Occipital lobe (tissue), 3 donors: ENCODE data around the gene USP14. TPM values are rescaled to one million over a fixed set of nuclear protein-coding genes. Genes with fewer than 3 reads are reported as not detected.

Experiments used
- DNase-seq: peaks from one replicate; lab custom pipeline; 2025; lab: John Stamatoyannopoulos, UW
- small RNA-seq: library from RNA; depleted of rRNA; stranded (forward); fragments of <200 nt; gene quantifications from one replicate; pipeline ENCODE3, GENCODE V24; 2014
- total RNA-seq: library from RNA; depleted of rRNA; stranded (reverse); fragments of >200 nt; gene quantifications from one replicate; pipeline ENCODE4 v1.2.3, GENCODE V29; 2014

The USP14 gene
- total RNA-seq, 1 donor from 2014 or later, result 29.5 TPM

DNA sequence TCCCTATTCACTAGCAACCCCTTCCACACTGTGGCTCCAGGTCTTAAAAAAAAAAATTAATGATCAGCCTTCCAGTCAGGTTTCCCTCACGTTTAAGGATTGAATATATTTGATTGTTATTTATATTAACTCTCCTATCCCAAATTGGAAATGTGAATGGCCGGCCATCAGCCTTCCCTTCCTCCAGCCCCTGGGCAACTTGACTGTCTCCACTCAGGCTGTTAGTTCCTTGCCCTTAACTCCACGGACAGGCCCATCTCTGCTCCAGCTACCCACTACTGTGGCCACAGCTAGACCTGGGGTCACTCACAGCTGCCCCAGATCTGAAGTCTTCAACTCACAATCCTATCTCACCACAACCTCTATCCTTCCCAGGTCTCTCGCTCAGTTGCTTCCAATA is 69.5 kb downstream of the USP14 start:
- no peak for DNase-seq

DNA sequence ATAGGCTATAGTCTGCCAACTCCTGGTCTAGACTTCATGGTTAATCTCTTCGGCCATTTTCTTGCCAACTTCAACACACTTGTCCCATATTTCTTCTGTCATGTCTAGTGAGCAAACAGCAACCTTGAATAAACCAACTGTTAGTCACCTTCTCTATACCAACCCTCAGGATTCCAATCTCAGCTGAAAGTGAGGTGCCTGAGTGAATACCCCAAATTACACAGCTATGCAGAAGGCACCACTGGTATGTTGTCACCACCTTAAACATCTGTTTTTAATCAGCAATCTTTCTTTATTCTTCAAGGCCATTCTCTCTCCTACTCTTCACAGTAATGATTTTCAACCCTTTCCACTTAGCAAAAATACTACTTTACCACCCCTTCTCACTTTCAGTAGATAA is 70.2 kb downstream of the USP14 start:
- no peak for DNase-seq

DNA sequence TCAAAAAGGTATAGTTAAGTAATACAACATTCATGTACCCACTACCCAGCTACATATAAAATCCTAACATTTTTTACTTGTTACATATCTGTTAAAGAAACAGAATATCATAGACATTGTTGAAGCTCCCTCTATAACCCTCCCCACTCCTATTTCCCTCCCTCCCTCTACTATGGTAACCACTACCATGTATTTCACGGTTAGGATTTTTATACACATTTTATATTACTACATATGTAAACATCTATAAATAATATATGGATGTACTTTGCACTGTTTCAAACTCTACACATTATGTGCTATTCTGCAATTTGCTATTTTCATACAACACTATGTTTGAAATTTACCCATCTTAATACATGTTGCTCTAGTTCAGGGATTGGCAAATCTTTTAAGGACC is 73.2 kb downstream of the USP14 start:
- no peak for DNase-seq

DNA sequence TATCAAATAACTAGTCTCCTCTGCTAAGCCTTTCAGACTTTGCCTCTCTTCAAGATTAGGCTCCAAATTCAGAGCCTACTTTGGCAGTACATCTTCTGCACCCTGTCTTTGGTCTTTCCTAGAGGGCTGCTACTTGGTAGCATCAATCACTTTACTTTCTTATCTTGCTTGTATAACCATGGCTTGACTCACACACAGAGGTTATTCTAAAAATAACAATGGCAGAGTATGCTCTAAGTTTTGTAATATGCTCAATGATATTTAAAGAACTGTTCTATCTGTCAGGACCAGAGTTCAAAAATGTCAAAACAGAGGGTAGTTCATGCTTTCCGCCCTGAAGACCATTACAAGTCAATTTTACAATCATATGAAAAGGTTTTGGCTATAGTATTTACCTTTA is 81.8 kb downstream of the USP14 start:
- no peak for DNase-seq

DNA sequence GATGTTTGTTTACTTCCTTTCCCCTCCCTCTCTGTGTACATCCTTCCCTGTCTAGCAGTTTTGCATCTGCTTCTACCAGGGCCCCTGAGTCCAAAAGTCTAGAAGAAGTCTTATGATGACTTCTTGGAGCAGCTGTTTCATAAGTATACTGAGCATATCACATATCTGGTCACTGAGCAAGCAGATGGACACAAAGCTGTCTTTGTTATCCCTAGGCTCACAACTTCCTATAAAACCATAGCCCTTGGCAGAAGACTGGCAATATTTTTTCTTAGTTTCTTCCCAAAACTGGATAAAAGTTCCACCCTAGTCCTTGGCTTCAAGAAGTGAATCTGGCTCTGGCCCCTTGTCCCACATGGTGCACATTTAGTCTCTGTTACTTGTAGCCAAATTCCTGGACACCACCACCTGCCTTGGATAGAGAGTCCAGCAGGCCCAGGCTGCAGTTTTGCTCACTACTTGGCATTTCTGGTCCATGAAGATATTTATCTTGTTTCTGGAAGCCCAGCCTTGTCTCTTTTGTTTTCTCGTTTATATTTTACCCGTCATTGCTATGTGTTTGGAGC is 87.0 kb downstream of the USP14 start:
- DNase-seq, result no peak

DNA sequence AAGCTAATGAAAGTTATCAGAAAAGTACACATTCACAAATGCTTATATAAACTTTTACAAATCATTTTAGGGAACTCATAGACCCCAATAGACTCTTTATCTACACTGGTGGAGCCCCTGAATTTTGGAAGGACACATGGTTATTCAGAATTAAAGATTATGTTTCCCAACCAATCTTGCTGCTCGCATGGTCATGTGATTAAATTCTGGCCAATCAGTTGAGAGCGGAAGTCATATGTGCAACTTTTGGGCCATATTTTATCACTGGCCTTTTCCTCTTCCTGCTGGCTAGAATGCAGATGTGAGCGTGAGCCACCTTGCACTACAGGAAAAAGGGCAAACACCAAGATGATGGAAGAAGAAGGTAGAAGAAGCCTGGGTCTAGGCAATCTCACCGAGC is 89.7 kb downstream of the USP14 start:
- DNase-seq, result no peak

DNA sequence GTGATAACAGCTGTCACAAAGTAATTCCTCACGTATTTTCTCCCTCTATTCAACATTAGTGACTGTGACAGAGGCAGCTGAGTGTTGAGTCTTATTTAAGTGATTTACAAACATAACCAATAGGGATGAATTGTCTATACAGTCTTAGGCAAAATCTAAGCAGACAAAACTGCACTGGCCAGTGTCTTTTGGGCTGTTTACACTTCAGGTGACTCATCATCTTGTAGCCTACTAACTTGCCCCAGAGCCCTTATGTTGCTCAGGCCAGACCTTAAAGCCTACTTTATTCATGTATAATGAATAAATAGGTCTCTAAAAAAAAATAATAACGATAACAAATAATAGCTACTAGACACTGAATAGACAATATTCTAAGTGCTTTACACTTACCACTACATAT is 92.3 kb downstream of the USP14 start:
- DNase-seq, result no peak

DNA sequence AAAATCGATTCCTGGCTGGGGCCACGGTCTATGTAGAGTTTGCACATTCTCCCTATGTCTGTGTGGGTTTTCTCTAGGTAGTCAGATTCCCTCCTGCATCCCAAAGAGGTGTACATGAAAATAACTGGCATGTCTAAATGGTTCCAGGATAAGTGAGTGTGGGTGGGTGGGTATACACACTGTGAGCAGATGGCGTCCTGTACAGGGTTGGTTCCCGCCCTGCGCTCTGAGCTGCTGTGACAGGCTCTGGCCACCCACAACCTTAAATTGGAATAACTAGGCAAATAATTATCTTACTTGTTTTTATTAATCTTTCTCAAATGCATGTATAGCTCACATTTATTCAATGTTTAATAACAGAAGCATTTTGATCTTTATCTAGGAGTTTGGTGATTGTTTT is 93.2 kb downstream of the USP14 start:
- no peak for DNase-seq

DNA sequence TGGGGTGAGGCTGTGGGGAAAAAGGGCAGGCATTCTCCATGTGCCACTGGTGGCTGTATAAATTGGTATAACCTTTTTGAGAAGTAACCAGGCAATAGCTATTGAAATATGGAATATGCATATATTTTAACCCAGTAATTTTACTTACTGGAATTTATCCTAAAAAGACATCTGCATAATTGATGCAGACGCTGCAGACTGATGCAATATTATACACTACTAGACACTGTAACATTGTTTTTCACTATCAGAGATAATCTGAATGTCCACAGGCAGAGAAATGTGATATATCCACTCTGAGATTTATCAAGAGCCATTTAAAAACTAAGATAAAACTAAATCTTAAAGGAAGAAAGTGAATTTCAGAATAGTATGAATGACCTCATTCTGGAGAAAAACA is 94.8 kb downstream of the USP14 start:
- DNase-seq, result no peak

DNA sequence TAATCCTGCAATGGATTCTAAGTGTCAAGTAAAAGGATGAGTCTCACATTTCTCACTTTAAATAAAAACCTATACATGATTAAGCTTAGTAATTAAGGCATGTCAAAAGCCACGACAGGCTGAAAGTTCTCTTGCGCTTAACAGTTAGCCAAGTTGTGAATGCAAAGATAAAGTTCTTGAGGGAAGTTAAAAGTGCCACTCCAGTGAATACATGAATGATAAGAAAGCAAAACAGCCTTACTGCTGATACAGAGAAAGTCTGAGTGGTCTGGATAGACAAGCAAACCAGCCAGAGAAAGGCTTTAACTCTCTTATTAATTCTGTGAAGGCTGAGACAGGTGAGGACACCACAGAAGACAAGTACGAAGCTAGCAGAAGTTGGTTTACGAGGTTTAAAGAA is 96.8 kb downstream of the USP14 start:
- DNase-seq, result no peak

DNA sequence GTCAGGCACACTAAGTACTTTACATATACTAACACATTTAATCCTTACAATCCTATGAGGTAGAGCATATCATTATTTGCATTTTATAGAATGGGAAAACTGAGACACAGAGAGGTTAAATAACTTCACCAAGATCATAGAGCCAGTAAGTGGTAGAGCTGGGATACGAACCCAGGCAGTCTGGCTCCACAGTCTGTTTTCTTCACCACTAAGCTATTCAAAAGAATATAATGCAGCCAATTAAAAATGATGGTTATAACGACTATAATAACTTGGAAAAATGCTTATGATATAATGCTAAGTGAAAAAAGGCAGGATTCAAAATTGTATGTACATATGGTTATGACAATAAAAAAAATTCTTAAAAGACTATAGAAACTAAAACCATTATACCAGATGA is 102.2 kb downstream of the USP14 start:
- DNase-seq, result no peak

DNA sequence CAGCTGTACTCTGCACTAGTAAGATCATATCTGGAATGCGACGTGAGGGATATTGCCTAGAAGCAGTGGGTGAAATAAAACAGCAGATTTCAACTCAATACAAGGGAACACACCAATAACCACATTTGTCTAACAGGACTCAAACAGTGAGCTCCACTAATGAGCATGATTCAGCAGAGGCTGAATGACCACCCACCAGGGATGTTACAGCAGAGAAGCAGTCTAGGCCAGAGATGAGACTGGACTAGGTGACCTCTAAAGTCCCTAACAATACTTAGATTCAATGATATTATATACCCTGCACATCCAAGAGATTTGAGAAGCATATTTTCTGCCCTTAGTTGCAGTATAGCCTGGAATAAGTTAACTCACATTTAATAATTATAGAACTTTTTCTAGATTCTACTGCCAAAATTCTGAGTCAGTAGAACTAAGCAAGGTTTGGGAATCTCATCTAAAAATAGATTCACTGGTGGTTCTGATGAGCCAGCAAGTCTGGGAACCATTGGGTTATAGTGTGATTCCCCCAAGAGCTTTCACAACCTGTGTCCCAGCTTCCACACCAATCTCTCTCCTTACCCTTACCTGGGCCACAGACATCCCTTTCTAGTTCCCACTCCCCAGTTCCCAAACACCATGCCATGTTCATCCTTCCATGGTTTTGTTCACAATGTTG is 103.2 kb downstream of the USP14 start:
- DNase-seq, result no peak

Small RNA genes lying within 50 kb of the gene (small RNA-seq; reads per million reads assigned to genes)
- gene MIR8078, result not detected

Other genes starting within 250 kb of the USP14 start
- gene TUBB8B, start 108.9 kb upstream of the USP14 start, total RNA-seq, result not detected
- gene THOC1, start 109.5 kb downstream of the USP14 start, total RNA-seq, result 117 TPM